Vagina (tissue), 2 donors: ENCODE results near the gene SPATS2. TPM values are rescaled to one million over a fixed set of nuclear protein-coding genes. Genes with fewer than 3 reads are reported as not detected.

Experiments
- DNase-seq, 2 donors: peaks; one replicate each; pipeline ENCODE4 v3.0.0-alpha.2; 2017; ENCODE audit errors: extremely low spot score in 2 of 2
- H3K27ac ChIP-seq: fragments of 200-600 bp; sonication (generic); one replicate; pipeline ENCODE4 v1.5.1; 2019
- H3K27me3 ChIP-seq: fragments of 200-600 bp; sonication (generic); one replicate; pipeline ENCODE4 v1.5.1; 2019
- H3K36me3 ChIP-seq, 2 donors: fragments of 200-600 bp; sonication (generic); one replicate each; pipeline ENCODE4 v1.5.1; 2017 to 2019
- H3K4me1 ChIP-seq: fragments of 200-600 bp; sonication (generic); one replicate; pipeline ENCODE4 v1.5.1; 2019
- H3K4me3 ChIP-seq, 2 donors: fragments of 200-600 bp; sonication (generic); 1 replicate in 1 of 2; 2 replicates in 1 of 2; pipeline ENCODE4 v1.5.1; 2016 to 2019
- H3K9me3 ChIP-seq: fragments of 200-600 bp; sonication (generic); one replicate; pipeline ENCODE4 v1.5.1; 2019
- POLR2A ChIP-seq, 2 donors: fragments of 450-650 bp; IDR thresholded peaks; one replicate each; pipeline ENCODE4 v1.6.1; 2017; ENCODE audit warnings: antibody characterized with exemption in 2 of 2, mild to moderate bottlenecking in 2 of 2, moderate library complexity in 2 of 2
- POLR2AphosphoS5 ChIP-seq, 2 donors: sonication (generic); formaldehyde crosslinking; IDR thresholded peaks; one replicate each; pipeline ENCODE4 v1.9.0; 2017; ENCODE audit warnings: antibody characterized with exemption in 2 of 2, mild to moderate bottlenecking in 2 of 2, low read depth in 1 of 2; ENCODE audit not compliant: insufficient read depth in 1 of 2
- intact Hi-C: fragments of 100-400 bp; cut with DNase I; formaldehyde crosslinking; loops from one replicate; pipeline ENCODE4 v1.15.1; 2023
- total RNA-seq: library from RNA; depleted of rRNA; stranded (reverse); fragments of >200 nt; gene quantifications from one replicate; pipeline ENCODE4 v1.2.3, GENCODE V29; 2016
- TF ChIP-seq, protein P1 (sequence below), 3 experiments: fragments of 450-650 bp in 2 of 3; fragments of 200-600 bp in 1 of 3; sonication (generic) in 1 of 3; IDR thresholded peaks; one replicate each; pipeline ENCODE4 v1.5.1; 2017 to 2019; ENCODE audit warnings: antibody characterized with exemption in 3 of 3, mild to moderate bottlenecking in 2 of 3, moderate library complexity in 2 of 3

The SPATS2 gene
- total RNA-seq, 1 donor from 2014 or later: 28.0 TPM

DNA sequence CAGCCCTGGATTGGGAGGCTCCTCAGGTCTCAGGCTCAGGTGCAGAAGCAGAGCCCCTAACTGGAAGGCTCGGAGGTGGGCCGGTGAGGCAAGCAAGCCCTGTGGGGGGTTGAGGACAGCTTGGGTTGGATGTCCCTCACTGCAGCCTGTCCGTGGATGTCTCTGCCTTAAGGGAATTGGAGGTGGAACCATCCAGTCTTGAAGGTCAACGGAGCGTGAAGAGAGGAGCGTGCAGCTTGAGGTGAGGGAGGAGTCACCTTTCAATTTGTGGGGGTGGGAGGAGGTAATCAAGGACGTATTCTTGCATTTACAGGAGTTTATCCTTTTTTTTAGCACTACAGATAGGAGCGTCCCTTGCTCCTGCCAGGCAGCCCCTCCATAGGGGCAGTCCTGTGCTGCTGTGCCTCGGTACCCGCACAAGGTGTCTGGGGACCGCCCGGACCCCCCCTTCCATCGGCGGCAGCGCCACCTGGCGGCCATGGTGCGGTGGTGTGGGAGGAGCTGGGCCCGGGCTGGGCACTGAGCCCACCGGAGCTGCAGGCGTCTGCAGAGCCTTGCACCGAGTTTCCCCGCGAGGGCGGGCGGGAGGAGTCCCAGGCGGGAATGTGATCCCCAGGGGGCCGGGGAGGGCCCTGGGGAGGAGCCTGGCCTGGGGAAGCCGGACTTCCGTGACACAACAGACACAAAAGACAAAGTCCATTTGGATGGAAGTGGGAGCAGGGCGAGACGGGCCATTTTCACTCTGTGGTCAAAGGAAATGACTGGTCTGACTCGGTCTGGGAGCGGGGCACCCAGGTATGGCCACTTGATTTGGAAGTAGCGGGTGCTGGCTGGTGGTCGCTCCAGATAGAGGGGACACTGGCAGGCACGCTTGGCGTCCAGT is 19.7 kb upstream of the SPATS2 start:
- Histone ChIP-seq H3K9me3 (no peaks in the 10 kb centered on the region), H3K4me3 (peak overlapping the region; percentile 40 to 43), H3K36me3 (no peaks in the 10 kb centered on the region), H3K27me3 (peaks cover 19% of the 10 kb centered on the region), H3K27ac (no peak overlapping the region), H3K4me1 (peaks cover 53% of the 10 kb centered on the region)
- peak in 1 of 2 donors; percentile 81 for DNase-seq
- intact Hi-C loops: no loop called here
- no peak for TF ChIP-seq POLR2A (IDR thresholded peaks at IDR 0.05)
- TF ChIP-seq, protein P1, sequence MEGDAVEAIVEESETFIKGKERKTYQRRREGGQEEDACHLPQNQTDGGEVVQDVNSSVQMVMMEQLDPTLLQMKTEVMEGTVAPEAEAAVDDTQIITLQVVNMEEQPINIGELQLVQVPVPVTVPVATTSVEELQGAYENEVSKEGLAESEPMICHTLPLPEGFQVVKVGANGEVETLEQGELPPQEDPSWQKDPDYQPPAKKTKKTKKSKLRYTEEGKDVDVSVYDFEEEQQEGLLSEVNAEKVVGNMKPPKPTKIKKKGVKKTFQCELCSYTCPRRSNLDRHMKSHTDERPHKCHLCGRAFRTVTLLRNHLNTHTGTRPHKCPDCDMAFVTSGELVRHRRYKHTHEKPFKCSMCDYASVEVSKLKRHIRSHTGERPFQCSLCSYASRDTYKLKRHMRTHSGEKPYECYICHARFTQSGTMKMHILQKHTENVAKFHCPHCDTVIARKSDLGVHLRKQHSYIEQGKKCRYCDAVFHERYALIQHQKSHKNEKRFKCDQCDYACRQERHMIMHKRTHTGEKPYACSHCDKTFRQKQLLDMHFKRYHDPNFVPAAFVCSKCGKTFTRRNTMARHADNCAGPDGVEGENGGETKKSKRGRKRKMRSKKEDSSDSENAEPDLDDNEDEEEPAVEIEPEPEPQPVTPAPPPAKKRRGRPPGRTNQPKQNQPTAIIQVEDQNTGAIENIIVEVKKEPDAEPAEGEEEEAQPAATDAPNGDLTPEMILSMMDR (IDR thresholded peaks at IDR 0.05): peak; percentile 76 to 87 (median 80)
- peak in 1 of 2 donors; percentile 35 for TF ChIP-seq POLR2AphosphoS5 (IDR thresholded peaks at IDR 0.05; ENCODE audit: insufficient read depth in 1 of 2, low read depth in 1 of 2)

DNA sequence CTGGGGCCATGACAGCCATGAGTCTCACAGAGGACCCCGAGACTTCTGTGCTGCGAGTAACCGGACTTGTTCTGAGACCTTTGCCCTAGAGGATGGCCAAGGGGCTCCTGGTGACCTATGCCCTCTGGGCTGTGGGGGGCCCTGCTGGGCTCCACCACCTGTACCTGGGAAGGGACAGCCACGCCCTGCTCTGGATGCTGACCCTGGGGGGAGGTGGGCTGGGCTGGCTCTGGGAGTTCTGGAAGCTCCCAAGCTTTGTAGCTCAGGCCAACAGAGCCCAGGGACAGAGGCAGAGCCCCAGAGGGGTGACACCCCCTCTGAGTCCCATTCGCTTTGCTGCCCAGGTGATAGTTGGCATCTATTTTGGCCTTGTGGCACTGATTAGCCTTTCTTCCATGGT is 18.5 kb upstream of the SPATS2 start:
- Histone ChIP-seq H3K27me3 (peaks cover 19% of the 10 kb centered on the region), H3K27ac (no peak overlapping the region), H3K9me3 (no peaks in the 10 kb centered on the region), H3K4me1 (peaks cover 41% of the 10 kb centered on the region), H3K4me3 (no peak overlapping the region), H3K36me3 (no peaks in the 10 kb centered on the region)
- TF ChIP-seq POLR2AphosphoS5 (IDR thresholded peaks at IDR 0.05; ENCODE audit: insufficient read depth in 1 of 2, low read depth in 1 of 2): no peak
- TF ChIP-seq, protein P1 (IDR thresholded peaks at IDR 0.05): no peak
- no peak for TF ChIP-seq POLR2A (IDR thresholded peaks at IDR 0.05)
- peak in 1 of 2 donors; percentile 67 for DNase-seq
- intact Hi-C loops: no loop called here

DNA sequence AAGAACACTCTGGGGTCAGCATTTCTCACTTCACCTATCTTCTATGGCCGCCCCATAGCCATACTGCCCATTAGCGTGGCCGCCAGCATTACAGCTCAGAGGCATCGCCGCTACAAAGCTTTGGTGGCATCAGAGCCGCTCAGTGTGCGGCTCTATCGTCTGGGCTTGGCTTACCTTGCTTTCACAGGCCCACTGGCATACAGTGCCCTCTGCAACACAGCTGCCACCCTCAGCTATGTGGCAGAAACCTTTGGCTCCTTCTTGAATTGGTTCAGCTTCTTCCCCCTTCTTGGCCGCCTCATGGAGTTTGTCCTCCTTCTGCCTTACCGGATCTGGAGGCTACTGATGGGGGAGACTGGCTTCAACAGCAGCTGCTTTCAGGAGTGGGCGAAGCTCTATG is 18.0 kb upstream of the SPATS2 start:
- intact Hi-C loops: no loop called here
- H3K4me3 ChIP-seq: no peak overlapping the region
- peak in 1 of 2 donors; percentile 42 for DNase-seq
- no peaks in the 10 kb centered on the region for H3K36me3 ChIP-seq
- peaks cover 37% of the 10 kb centered on the region for H3K4me1 ChIP-seq
- H3K9me3 ChIP-seq: no peaks in the 10 kb centered on the region
- TF ChIP-seq, protein P1 (IDR thresholded peaks at IDR 0.05): no peak
- TF ChIP-seq POLR2A (IDR thresholded peaks at IDR 0.05) (no peak), POLR2AphosphoS5 (IDR thresholded peaks at IDR 0.05; ENCODE audit: insufficient read depth in 1 of 2, low read depth in 1 of 2) (no peak)
- H3K27ac ChIP-seq: no peak overlapping the region
- peaks cover 19% of the 10 kb centered on the region for H3K27me3 ChIP-seq

DNA sequence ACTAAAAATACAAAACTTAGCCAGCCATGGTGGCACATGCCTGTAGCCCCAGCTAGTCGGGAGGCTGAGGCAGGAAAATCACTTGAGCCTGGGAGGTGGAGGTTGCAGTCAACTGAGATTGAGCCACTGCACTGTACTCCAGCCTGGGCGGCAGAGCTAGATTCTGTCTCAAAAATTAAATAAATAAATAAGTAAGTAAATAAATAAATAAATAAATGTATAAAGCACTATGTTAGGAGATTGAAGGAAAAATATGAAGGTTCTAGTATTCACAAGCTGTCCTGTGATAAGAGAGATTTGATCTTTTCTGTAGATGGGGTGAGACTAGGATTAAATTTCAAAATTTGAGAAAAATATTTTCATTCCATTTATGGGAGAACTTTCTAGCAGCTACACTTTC is 14.9 kb upstream of the SPATS2 start:
- Histone ChIP-seq H3K36me3 (no peaks in the 10 kb centered on the region), H3K4me3 (no peak overlapping the region), H3K27me3 (no peaks in the 10 kb centered on the region), H3K27ac (no peak overlapping the region), H3K4me1 (peaks cover 10% of the 10 kb centered on the region), H3K9me3 (no peaks in the 10 kb centered on the region)
- TF ChIP-seq POLR2AphosphoS5 (IDR thresholded peaks at IDR 0.05; ENCODE audit: insufficient read depth in 1 of 2, low read depth in 1 of 2): no peak
- TF ChIP-seq POLR2A (IDR thresholded peaks at IDR 0.05): no peak
- TF ChIP-seq, protein P1 (IDR thresholded peaks at IDR 0.05): no peak
- no peak for DNase-seq
- intact Hi-C loops: no loop called here

DNA sequence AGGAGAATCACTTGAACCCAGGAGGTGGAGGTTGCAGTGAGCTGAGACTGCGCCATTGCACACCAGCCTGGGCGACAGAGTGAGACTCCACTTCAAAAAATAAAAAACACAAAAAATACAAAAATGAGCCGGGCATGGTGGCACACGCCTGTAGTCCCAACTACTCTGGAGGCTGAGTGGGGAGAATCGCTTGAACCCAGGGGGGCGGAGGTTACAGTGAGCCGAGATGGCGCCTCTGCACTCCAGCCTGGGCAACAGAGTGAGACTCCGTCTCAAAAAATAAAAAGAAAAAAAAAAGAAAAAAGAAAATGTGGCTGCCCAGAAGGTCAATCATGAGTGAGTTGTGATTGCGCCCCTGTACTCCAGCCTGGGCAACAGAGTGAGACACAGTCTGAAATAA is 11.3 kb upstream of the SPATS2 start:
- Histone ChIP-seq H3K27ac (no peak overlapping the region), H3K27me3 (no peaks in the 10 kb centered on the region), H3K9me3 (no peaks in the 10 kb centered on the region), H3K4me3 (no peak overlapping the region), H3K36me3 (no peaks in the 10 kb centered on the region), H3K4me1 (peaks cover 3% of the 10 kb centered on the region)
- intact Hi-C loops: loop anchor here (5.0 kb wide), 1 partner anchor 156 kb away; no protein-coding TSS in a partner anchor
- DNase-seq: no peak
- TF ChIP-seq, protein P1 (IDR thresholded peaks at IDR 0.05): no peak
- TF ChIP-seq POLR2A (IDR thresholded peaks at IDR 0.05) (no peak), POLR2AphosphoS5 (IDR thresholded peaks at IDR 0.05; ENCODE audit: insufficient read depth in 1 of 2, low read depth in 1 of 2) (no peak)
